Hepatocyte (in vitro differentiated cells): ENCODE results near the gene PTPN5. TPM values are rescaled to one million over a fixed set of nuclear protein-coding genes. Genes with fewer than 3 reads are reported as not detected.
A peak's percentile ranks its signal among the peaks of the same experiment; 100 is the strongest.

ENCODE experiments used
- DNase-seq: peaks from one replicate; pipeline ENCODE4 v3.0.0-alpha.2; 2016; ENCODE audit warnings: low spot score
- H2AFZ ChIP-seq: fragments of 200-600 bp; sonication (generic); 2 replicates; pipeline ENCODE4 v1.6.0; 2016; ENCODE audit warnings: antibody characterized with exemption, mild to moderate bottlenecking
- H3K27ac ChIP-seq: fragments of 200-600 bp; sonication (generic); 2 replicates; pipeline ENCODE4 v1.5.1; 2016; ENCODE audit warnings: mild to moderate bottlenecking
- H3K27me3 ChIP-seq: fragments of 200-600 bp; sonication (generic); 2 replicates; pipeline ENCODE4 v1.6.1; 2016
- H3K36me3 ChIP-seq: fragments of 200-600 bp; sonication (generic); replicated peaks from 2 replicates; pipeline ENCODE4 v1.5.1; 2016; ENCODE audit warnings: low read depth; ENCODE audit not compliant: insufficient read depth
- H3K4me1 ChIP-seq: fragments of 200-600 bp; sonication (generic); 2 replicates; pipeline ENCODE4 v1.5.1; 2016; ENCODE audit warnings: mild to moderate bottlenecking, moderate library complexity; ENCODE audit not compliant: insufficient read depth
- H3K4me2 ChIP-seq: fragments of 200-600 bp; sonication (generic); 2 replicates; pipeline ENCODE4 v1.6.0; 2016
- H3K4me3 ChIP-seq: fragments of 200-600 bp; sonication (generic); 2 replicates; pipeline ENCODE4 v1.5.1; 2016; ENCODE audit warnings: mild to moderate bottlenecking
- H3K79me2 ChIP-seq: fragments of 200-600 bp; sonication (generic); 2 replicates; pipeline ENCODE4 v1.6.0; 2017; ENCODE audit warnings: mild to moderate bottlenecking
- H3K9me2 ChIP-seq: fragments of 200-600 bp; sonication (generic); replicated peaks from 2 replicates; pipeline ENCODE4 v1.6.0; 2017; ENCODE audit warnings: mild to moderate bottlenecking; ENCODE audit not compliant: insufficient read depth
- H3K9me3 ChIP-seq: fragments of 200-600 bp; sonication (generic); 2 replicates; pipeline ENCODE4 v1.5.1; 2016; ENCODE audit warnings: low read depth, mild to moderate bottlenecking
- H4K20me1 ChIP-seq: fragments of 200-600 bp; sonication (generic); 2 replicates; pipeline ENCODE4 v1.6.0; 2016; ENCODE audit warnings: mild to moderate bottlenecking; ENCODE audit not compliant: insufficient read depth, poor library complexity, severe bottlenecking
- EZH2 ChIP-seq: fragments of 200-600 bp; sonication (generic); IDR thresholded peaks from 2 replicates; pipeline ENCODE4 v1.6.1; 2016; ENCODE audit warnings: antibody characterized with exemption, mild to moderate bottlenecking, borderline replicate concordance
- EZH2phosphoT487 ChIP-seq: fragments of 200-600 bp; sonication (generic); IDR thresholded peaks from one replicate; pipeline ENCODE4 v1.6.1; 2018; ENCODE audit warnings: antibody characterized with exemption, mild to moderate bottlenecking, low read depth, moderate library complexity; ENCODE audit not compliant: unreplicated experiment, severe bottlenecking
- WGBS: methylation state at CpG from one replicate; pipeline ENCODE4 v1.1.6; 2016; ENCODE audit warnings: low lambda C conversion rate; ENCODE audit errors: missing lambda C conversion rate; 5-methylcytosine and 5-hydroxymethylcytosine counted together
- polyA plus RNA-seq: library from polyadenylated mRNA; unstranded; fragments of >200 nt; fragmentation: Nextera tagmentation; extraction: Ambion mirVana; gene quantifications from 2 replicates; pipeline ENCODE4 v1.2.1, GENCODE V29; 2016
- total RNA-seq: library from RNA; depleted of rRNA; stranded (reverse); fragments of >200 nt; gene quantifications from 2 replicates; pipeline ENCODE4 v1.2.3, GENCODE V29; 2014
- TF ChIP-seq, protein P1 (sequence below): fragments of 200-600 bp; sonication (generic); IDR thresholded peaks from 2 replicates; pipeline ENCODE4 v1.5.1; 2016; ENCODE audit warnings: antibody characterized with exemption, mild to moderate bottlenecking; ENCODE audit not compliant: poor library complexity

The PTPN5 gene
- total and polyA plus RNA-seq, 2 experiments from 2014 or later: 0.22 to 0.90 TPM

GRCh38 chr11:18804199-18804999 lies 12.8 kb upstream of the PTPN5 start:
- Histone ChIP-seq H3K9me3 (no peaks in the 10 kb centered on the region), H2AFZ (no peak overlapping the region), H3K9me2 (no peaks in the 10 kb centered on the region), H3K79me2 (no peaks in the 10 kb centered on the region), H3K4me2 (no peak overlapping the region), H3K27me3 (no peaks in the 10 kb centered on the region), H3K4me1 (no peaks in the 10 kb centered on the region), H3K27ac (no peak overlapping the region), H4K20me1 (no peaks in the 10 kb centered on the region), H3K36me3 (no peaks in the 10 kb centered on the region), H3K4me3 (no peak overlapping the region)
- TF ChIP-seq EZH2: no peak
- TF ChIP-seq EZH2phosphoT487: no peak
- TF ChIP-seq, protein P1, sequence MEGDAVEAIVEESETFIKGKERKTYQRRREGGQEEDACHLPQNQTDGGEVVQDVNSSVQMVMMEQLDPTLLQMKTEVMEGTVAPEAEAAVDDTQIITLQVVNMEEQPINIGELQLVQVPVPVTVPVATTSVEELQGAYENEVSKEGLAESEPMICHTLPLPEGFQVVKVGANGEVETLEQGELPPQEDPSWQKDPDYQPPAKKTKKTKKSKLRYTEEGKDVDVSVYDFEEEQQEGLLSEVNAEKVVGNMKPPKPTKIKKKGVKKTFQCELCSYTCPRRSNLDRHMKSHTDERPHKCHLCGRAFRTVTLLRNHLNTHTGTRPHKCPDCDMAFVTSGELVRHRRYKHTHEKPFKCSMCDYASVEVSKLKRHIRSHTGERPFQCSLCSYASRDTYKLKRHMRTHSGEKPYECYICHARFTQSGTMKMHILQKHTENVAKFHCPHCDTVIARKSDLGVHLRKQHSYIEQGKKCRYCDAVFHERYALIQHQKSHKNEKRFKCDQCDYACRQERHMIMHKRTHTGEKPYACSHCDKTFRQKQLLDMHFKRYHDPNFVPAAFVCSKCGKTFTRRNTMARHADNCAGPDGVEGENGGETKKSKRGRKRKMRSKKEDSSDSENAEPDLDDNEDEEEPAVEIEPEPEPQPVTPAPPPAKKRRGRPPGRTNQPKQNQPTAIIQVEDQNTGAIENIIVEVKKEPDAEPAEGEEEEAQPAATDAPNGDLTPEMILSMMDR: no peak
- 59% methylated on average over 4 of the region's 4 CpGs for WGBS
- DNase-seq: no peak

- Histone ChIP-seq H4K20me1 (no peaks in the 10 kb centered on the region), H3K4me3 (no peak overlapping the region), H3K9me2 (no peaks in the 10 kb centered on the region), H3K27ac (no peak overlapping the region), H2AFZ (no peak overlapping the region), H3K27me3 (no peaks in the 10 kb centered on the region), H3K4me1 (no peaks in the 10 kb centered on the region), H3K9me3 (no peaks in the 10 kb centered on the region), H3K4me2 (no peak overlapping the region), H3K79me2 (no peaks in the 10 kb centered on the region), H3K36me3 (no peaks in the 10 kb centered on the region)
- TF ChIP-seq, protein P1: peak; percentile 69
- no peak for TF ChIP-seq EZH2phosphoT487
- WGBS: 37% methylated on average over 13 of the region's 13 CpGs
- DNase-seq: peak; percentile 85
These were observed 11.0 kb upstream of the PTPN5 start for GRCh38 chr11:18802381-18803257.

- peaks cover 21% of the 10 kb centered on the region for H3K27me3 ChIP-seq
- H3K9me2 ChIP-seq: no peaks in the 10 kb centered on the region
- no peaks in the 10 kb centered on the region for H3K9me3 ChIP-seq
- H4K20me1 ChIP-seq: no peaks in the 10 kb centered on the region
- H3K4me3 ChIP-seq: no peak overlapping the region
- WGBS: 93% methylated on average over 3 of the region's 3 CpGs
- no peak for TF ChIP-seq EZH2
- TF ChIP-seq, protein P1: no peak
- TF ChIP-seq EZH2phosphoT487: no peak
- DNase-seq: no peak
- no peak overlapping the region for H2AFZ ChIP-seq
- no peaks in the 10 kb centered on the region for H3K36me3 ChIP-seq
- no peaks in the 10 kb centered on the region for H3K4me1 ChIP-seq
- no peak overlapping the region for H3K27ac ChIP-seq
- H3K79me2 ChIP-seq: no peaks in the 10 kb centered on the region
- H3K4me2 ChIP-seq: no peak overlapping the region
These were observed 7.3 kb upstream of the PTPN5 start for GRCh38 chr11:18798799-18799469.
